Measurements from ENCODE around the gene CTNND2. TPM values are rescaled to one million over a fixed set of nuclear protein-coding genes. Genes with fewer than 3 reads are reported as not detected.
"Not testable (repeated sequence)": the region's sequence is repeated elsewhere in the genome, so short reads cannot be mapped to it uniquely, and the experiment has no call there.

The CTNND2 gene
- total RNA-seq, 1 donor from 2014 or later: not detected

GRCh38 chr5:11043881-11044280, 860.4 kb downstream of the CTNND2 start:
- no peak for DNase-seq (ENCODE audit: low read depth, low spot score)

- no peak for DNase-seq (ENCODE audit: low read depth, low spot score)
Observed at GRCh38 chr5:11040345-11040744, 863.9 kb downstream of the CTNND2 start.

- no peak for DNase-seq (ENCODE audit: low read depth, low spot score)
Observed at GRCh38 chr5:11038772-11039171, 865.5 kb downstream of the CTNND2 start.

GRCh38 chr5:11037941-11038340, 866.3 kb downstream of the CTNND2 start:
- DNase-seq (ENCODE audit: low read depth, low spot score): no peak

- DNase-seq (ENCODE audit: low read depth, low spot score): no peak
Observed at GRCh38 chr5:11037080-11037479, 867.2 kb downstream of the CTNND2 start.

- DNase-seq (ENCODE audit: low read depth, low spot score): no peak
Observed at GRCh38 chr5:11030671-11031070, 873.6 kb downstream of the CTNND2 start.

GRCh38 chr5:11027660-11028059, 876.6 kb downstream of the CTNND2 start:
- DNase-seq (ENCODE audit: low read depth, low spot score): no peak

- DNase-seq (ENCODE audit: low read depth, low spot score): no peak
Observed at GRCh38 chr5:11026543-11026942, 877.7 kb downstream of the CTNND2 start.

GRCh38 chr5:11023945-11024344, 880.3 kb downstream of the CTNND2 start:
- DNase-seq (ENCODE audit: low read depth, low spot score): no peak

GRCh38 chr5:11013793-11014192, 890.5 kb downstream of the CTNND2 start:
- no peak for DNase-seq (ENCODE audit: low read depth, low spot score)

- no peak for DNase-seq (ENCODE audit: low read depth, low spot score)
Observed at GRCh38 chr5:11012295-11012694, 892.0 kb downstream of the CTNND2 start.

GRCh38 chr5:11010429-11011210, 893.6 kb downstream of the CTNND2 start:
- no peak for DNase-seq (ENCODE audit: low read depth, low spot score)

GRCh38 chr5:11009576-11009975, 894.7 kb downstream of the CTNND2 start:
- no peak for DNase-seq (ENCODE audit: low read depth, low spot score)

GRCh38 chr5:11007269-11007870, 896.9 kb downstream of the CTNND2 start:
- DNase-seq (ENCODE audit: low read depth, low spot score): no peak

- DNase-seq (ENCODE audit: low read depth, low spot score): not testable (repeated sequence)
Observed at GRCh38 chr5:11004523-11004922, 899.7 kb downstream of the CTNND2 start.

GRCh38 chr5:11000515-11001353, 903.5 kb downstream of the CTNND2 start:
- no peak for DNase-seq (ENCODE audit: low read depth, low spot score)

GRCh38 chr5:10999714-11000113, 904.5 kb downstream of the CTNND2 start:
- DNase-seq (ENCODE audit: low read depth, low spot score): no peak

GRCh38 chr5:10995891-10996290, 908.4 kb downstream of the CTNND2 start:
- DNase-seq (ENCODE audit: low read depth, low spot score): no peak

GRCh38 chr5:10994091-10994986, 909.9 kb downstream of the CTNND2 start:
- DNase-seq (ENCODE audit: low read depth, low spot score): no peak

GRCh38 chr5:10990634-10991033, 913.6 kb downstream of the CTNND2 start:
- DNase-seq (ENCODE audit: low read depth, low spot score): no peak
